NOMO-1 (cell line): Measurements from ENCODE around the gene TRIM62.
"Not testable (repeated sequence)": the region's sequence is repeated elsewhere in the genome, so short reads cannot be mapped to it uniquely, and the experiment has no call there.

Experiments used
- DNase-seq, 2 experiments: peaks; one replicate each; lab custom pipeline; 2025; ENCODE audit not compliant: unreplicated experiment in 2 of 2; lab: John Stamatoyannopoulos, UW

TRIM62 gene

DNA sequence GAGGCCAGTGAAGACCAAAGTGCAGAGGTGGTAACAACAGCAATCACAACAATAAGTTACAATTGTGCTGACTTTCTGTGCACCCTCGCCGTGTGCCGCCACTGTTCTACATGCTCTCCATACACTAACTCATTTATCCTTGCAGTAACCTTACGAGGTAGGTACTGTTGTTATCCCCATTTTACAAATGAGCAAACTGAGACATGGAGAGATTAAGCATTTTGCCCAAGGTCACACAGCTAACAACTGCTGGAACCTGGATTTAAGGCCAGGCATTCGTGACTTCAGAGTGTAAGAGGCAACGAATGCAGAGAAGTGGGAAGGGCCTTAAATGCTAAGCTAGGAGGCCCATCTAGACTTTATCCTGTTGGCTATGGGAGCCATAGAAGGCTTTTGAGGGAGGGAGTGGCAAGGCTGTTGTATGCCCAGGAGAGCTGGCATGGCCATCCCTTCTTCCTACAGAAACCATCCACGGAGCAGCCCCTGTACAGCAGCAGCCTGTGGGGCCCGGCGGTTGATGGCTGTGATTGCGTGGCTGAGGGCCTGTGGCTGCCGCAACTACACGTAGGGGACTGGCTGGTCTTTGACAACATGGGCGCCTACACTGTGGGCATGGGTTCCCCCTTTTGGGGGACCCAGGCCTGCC lies 64.3 kb downstream of the TRIM62 start:
- DNase-seq, result no peak

DNA sequence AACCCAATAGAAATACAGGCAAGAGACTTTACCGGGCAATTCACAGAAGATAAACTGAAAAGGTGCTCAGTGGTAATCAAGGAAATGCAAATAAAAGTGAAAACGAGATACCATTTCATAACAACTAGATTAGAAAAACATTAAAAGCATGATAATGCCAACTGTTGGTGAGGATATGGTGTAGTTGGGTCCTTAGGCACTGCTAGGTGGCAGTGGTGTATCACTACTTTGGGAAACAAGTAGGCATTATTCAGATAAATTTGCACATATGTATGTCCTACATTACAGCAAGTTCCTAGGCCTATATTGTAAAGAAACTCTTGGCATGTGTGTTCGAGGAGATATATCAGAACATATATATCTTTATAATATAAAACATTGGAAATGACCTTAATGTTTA lies 69.9 kb downstream of the TRIM62 start:
- DNase-seq, result peak in 1 of 2 experiments; percentile 15

DNA sequence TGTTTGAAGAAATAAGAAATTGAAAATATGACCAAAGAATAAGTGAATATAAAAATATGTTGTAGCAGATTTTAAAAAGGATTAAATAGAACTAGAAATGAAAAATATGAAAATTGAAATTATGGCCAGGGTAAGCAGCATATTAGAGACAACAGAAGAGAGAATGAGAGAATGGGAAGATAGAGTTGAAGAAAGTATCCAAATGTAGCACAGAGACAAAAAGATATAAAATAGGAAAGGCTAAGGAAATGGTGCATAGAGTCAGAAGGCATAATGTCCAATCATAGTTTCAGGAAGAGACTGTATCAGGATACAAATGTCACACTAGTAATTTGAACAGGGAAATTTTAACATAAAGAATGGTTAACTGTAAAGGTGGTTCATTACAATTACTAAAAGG lies 71.4 kb downstream of the TRIM62 start:
- no peak for DNase-seq

DNA sequence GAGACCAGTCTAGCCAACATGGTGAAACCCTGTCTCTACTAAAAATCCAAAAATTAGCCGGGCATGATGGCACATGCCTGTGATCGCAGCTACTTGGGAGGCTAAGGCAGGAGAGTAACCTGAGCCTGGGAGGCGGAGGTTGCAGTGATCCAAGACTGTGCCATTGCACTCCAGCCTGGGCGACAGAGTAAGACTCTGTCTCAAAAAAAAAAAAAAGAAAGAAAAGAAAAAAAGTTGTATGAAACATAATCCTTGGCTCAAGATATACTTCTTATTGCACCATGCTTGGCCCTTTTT lies 81.8 kb downstream of the TRIM62 start:
- DNase-seq, result not testable (repeated sequence)

DNA sequence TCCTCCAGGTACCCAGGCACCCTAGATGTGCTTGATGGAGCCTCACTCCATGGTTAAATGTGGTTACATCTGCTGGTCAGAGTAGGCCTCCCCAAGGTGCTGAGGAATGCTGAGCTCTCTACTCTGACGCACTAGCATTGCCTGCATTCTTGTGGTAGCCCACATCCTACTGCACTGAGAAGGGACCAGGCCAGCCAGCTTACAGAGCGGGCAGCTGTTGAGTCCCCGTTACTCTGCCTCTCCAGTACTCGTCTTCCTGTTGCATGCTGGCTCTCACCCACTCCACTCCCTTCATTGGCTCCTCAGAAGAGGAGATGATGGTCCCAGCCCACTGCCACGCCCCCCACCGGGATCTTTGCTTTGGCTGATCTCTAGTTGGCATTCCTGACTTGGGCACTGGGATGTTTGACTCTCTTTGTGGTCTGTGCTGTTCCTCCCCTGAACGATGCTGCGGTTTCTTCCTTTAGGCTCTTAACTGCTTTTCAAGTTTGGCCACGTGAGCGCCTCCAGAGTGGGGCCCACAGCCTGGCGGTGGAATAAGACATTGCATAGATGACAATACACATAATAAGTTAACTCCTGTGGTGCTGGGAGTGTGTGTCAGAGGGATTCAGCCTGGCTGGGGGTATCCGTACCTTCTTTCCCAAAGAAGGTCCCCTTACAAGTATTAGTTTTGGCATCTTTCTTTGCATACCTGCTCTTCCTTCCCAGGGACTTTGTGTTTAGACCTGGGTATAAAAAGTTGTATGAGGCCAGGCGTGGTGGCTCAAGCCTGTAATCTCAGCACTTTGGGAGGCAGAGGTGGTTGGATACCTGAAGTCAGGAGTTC lies 82.3 kb downstream of the TRIM62 start:
- DNase-seq, result no peak

DNA sequence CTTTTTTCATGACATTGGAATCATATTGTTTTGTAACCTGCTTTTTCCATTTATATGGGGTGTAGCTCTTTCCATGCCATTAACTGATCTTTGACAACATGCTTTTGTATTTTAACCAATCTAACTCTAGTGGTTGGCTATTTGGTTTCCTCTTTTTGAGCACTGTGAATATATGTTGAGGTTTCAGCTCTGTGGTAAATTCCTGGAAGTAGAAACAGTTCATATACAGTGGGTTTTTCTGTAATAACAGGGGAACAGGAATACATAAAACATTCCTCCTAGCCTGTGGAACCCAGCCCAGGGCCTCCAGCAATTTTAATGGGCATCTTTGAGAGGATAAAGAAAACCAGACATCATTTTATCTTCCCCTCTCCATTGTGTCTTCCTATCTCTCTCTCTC lies 83.5 kb downstream of the TRIM62 start:
- no peak for DNase-seq

DNA sequence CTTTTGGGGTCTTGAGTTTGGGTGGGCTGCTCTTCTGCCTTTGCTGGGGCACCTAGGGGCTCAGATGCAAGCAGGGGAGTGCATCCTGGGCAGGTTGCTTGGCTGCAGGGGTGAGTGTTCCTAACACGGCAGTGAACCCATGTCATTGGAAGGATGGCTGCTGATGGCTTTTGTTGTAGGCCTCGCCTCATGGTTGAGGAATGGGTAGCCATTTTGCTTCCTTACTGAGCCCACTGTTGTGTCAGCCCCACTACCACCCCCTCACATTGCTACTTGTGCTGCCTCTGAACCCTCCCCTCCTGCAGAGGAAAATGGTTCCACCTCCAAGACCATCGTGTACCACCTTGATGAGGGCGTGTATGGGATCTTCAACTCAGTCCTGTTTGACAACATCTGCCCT lies 84.1 kb downstream of the TRIM62 start:
- DNase-seq, result no peak

DNA sequence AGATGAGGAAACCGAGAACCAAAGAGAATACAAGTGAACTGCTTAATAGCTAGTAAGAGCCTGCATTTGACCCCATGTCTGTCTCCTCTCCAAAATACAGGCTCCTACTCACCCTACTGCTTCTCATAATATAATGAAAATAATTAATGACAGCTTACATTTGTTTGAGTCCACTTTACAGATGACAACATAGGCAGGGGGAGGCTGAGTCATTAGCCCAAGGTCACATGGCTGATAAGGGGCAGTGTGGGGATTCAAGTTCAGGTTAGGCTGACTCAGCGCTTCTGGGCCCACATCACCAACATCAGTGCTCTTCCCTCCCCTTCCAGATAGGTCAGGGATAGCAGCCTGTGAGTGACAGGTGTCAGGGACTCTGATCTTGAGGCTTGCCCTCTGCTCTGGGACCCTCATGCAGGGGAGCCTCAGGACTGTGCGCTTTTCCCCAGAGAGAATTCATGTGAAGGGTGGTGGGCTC lies 84.7 kb downstream of the TRIM62 start:
- DNase-seq, result no peak

DNA sequence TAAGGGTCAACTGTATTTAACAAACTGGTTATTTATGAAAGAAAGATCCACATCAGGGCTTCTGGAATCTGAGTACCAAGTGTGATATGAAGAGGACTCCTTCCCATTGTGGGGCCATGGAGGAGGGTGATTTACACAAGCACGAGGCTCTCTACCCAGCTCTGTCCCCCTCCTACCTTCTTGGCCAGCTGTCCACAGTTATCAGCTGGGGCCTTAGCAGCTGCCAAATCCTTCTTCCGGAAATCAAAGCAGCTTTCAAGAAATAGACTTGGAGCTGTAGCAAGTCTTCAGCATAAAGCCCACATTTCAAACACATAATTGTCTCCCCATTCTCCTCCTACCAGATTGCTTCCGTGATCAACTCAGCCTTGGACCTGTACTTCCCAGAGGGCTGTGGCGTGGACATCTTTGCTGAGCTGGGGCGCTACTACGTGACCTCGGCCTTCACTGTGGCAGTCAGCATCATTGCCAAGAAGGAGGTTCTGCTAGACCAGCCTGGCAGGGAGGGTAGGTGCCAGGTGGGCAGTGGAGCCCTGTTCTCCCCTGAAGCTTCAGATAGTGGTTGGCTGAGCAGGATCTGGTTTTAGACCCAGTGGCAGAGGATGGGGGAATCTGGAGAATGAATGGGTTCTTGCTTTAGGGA lies 85.4 kb downstream of the TRIM62 start:
- no peak for DNase-seq
